Hematopoietic multipotent progenitor cell treated with erythropoietin and hydrocortisone succinate and interleukin-3 and kit ligand, for 17 days (in vitro differentiated cells): ENCODE data around the gene CIDEB.

Experiments used
- DNase-seq: peaks from one replicate; pipeline ENCODE4 v3.0.0-alpha.2; 2015; ENCODE audit warnings: low spot score

CIDEB gene

GRCh38 chr14:24312736-24313507, 5.1 kb upstream of the CIDEB start:
- no peak for DNase-seq

GRCh38 chr14:24311837-24312615, 4.2 kb upstream of the CIDEB start:
- DNase-seq: no peak

- DNase-seq: peak; percentile 80
Observed at GRCh38 chr14:24310646-24311604, 3.1 kb upstream of the CIDEB start, which contains the start of gene LTB4R. Gene LTB4R, plus strand, starts transcription at chr14:24311502. Its CDS starts 4,150 bp downstream, at chr14:24315652.

GRCh38 chr14:24310265-24310645, 2.5 kb upstream of the CIDEB start:
- peak; percentile 79 for DNase-seq

DNA sequence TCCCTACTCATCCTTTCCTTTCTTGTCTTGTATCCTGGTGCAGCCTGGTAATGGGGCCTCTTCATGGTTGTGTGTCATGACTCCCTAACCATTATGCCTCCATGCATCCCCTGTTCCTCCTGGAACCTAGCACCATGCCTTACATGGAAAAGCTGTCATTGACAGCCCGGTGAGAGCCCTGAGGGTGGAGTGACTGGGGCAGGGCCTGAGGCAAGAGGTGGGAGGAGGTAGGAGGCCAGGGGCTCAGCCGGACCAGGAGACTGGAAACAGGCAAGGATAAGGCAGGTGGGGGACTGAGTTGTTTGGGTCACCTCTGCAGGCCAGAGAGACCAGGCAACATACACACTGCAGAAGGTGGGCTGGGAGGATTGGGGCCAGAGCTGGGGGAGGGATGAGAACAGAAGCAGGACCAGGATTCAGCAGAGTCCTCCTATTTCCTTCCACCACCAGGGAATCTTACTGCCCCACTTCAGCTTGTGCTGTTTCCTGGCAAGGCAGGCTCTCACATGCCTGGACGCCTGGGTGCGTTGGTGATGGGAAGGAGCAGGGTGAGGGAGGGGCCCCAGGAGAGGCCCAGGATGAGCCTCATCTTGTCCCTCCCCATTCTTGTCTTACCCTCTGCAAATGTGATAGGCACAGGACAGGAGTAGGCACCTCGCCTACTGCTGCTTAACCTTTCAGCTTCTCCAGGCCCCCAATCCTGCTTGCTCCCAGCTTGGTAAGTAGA, 1.9 kb upstream of the CIDEB start, which contains the start of gene LTB4R2:
TSS of gene LTB4R2 (plus strand) at position 603 of the 727 bp plus-strand sequence. CDS start 525 bp downstream, outside the sequence.
- DNase-seq: no peak

GRCh38 chr14:24308342-24309124, 756 bp upstream of the CIDEB start:
- DNase-seq: no peak

DNA sequence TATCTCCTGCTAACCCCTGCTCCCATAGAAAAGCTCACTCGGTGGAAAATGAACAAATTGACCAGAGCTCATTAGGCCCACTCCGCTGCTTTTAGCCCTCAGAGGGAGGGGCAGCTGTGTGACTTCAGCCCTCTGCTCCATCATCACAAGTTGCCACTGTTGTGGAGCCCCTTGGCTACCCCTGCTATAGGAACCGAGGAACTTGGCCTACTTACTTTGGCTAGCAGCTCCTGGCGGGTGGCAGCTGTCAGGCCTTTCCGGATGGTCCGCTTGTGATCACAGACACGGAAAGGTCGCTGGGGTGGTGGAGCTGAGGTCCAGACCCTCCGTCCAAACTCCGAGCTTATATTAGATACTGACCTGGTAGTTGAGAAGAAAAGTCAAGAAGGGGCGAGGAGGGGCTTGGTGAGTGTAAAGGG, 612 bp downstream of the CIDEB start:
- DNase-seq: no peak

DNA sequence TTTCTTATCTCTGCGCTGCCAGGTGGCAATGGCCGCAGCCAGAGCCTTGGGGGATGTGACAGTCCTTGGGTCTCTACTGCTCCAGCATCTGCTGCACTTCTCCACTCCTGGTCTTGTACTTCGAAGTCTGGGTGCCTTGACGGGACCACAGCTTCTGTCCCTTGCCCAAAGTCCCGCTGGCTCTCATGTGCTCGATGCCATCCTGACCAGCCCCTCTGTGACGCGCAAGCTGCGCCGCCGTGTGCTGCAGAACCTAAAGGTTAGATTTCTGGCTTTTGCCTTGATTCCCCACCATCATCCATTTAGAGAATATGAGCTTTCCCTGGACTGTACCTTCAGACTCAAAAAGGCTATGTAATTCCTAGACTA, 3.8 kb downstream of the CIDEB start:
- DNase-seq: no peak

DNA sequence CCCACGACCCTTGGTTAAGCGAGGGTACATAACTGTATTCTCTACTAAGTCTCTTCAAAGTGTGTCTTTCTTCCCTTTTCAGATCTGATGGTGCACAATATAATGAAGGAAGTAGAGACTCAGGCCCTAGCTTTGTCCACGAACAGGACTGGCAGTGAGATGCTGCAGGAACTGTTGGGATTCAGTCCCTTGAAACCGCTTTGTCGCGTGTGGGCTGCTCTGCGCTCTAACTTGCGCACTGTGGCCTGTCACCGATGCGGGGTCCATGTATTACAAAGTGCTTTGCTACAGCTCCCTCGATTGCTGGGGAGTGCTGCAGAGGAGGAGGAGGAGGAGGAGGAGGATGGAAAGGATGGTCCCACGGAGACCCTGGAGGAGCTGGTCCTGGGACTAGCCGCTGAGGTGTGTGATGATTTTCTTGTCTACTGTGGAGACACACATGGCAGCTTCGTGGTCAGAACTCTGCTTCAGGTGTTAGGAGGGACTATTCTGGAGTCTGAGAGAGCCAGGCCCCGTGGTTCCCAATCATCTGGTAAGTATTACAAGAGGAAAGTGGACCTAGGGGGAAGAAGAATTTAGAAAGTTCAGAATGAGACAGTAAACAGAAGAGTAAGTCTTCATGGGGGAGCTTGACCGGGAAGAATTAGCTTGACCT, 7.3 kb downstream of the CIDEB start:
- no peak for DNase-seq

- DNase-seq: peak; percentile 96
Observed at GRCh38 chr14:24299255-24300191, 8.3 kb downstream of the CIDEB start, which contains the start of the genes DHRS1 and NOP9. Gene DHRS1, minus strand, starts transcription at chr14:24299780. Its CDS starts 674 bp downstream, at chr14:24299106. Gene NOP9, plus strand, starts transcription at chr14:24299850. Its CDS starts 105 bp downstream, at chr14:24299955.

GRCh38 chr14:24298892-24299254, 8.9 kb downstream of the CIDEB start:
- peak; percentile 47 for DNase-seq

GRCh38 chr14:24297190-24297964, 10.4 kb downstream of the CIDEB start:
- peak; percentile 67 for DNase-seq

GRCh38 chr14:24296341-24297157, 11.2 kb downstream of the CIDEB start:
- DNase-seq: peak; percentile 79

DNA sequence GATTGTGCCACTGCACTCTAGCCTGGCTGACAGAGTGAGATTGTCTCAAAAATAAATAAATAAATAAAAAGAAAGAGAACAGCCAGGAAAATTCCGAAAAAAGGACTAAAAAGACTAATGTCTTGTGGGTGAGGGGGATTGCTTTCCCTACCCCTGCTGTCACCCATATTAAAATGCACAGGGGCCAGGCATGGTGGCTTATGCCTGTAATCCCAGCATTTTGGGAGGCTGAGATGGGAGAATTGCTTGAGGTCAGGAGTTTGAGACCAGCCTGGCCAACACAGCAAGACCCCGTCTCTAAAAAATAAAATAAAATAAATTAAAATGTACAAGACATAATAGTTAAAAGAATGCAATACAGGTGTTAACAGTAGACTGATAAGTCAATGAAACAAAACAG, 14.3 kb downstream of the CIDEB start:
- DNase-seq: no peak

DNA sequence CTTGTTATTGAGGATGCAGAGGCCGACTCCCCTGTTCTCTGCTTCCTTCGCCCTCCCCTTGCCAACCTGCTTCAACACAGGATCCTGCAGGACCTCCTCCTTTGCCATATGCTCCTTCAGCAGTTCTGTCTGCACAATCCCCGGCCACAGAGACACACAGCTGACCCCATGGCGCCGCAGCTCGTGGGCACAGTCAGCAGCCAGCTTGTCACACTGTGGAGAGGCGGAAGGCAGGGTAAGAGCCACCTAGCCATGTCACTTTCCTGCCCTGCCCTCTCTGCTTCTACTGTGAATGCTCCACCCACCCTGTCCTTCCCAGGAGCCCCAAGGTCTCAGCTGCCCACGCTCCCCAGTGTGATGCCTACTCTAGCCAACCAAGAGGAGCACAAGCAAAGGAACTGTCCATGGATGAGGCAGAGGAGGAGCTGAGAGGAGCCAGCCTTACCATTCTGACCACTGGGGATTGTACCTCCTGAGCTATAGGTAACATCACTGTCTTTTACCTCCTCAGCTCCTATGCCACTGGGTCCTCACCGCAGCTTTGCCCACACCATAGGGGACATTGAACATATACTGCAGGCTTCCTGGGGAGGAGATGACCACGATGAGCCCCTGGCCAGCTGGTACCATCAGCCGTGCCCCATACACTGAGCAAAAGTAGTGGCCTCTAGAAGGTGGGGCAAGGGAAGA, 15.5 kb downstream of the CIDEB start:
- DNase-seq: no peak

- DNase-seq: no peak
Observed at GRCh38 chr14:24291446-24292117, 16.2 kb downstream of the CIDEB start.
